GM12864 (cell line): ENCODE results near the gene FBXO41.

Experiments used
- DNase-seq: peaks from one replicate; pipeline ENCODE4 v3.0.0-alpha.2; 2011; ENCODE audit warnings: low read depth
- H3K4me3 ChIP-seq: 2 replicates; pipeline ENCODE4 v1.5.1; 2011; ENCODE audit warnings: mild to moderate bottlenecking, low read depth, low read length, control low read depth
- TF ChIP-seq, protein P1 (sequence below): IDR thresholded peaks from 2 replicates; pipeline ENCODE4 v1.5.1; 2011; ENCODE audit warnings: low read depth, mild to moderate bottlenecking, moderate library complexity, low read length, control low read depth, inconsistent platforms; ENCODE audit errors: missing control alignments

FBXO41 gene

DNA sequence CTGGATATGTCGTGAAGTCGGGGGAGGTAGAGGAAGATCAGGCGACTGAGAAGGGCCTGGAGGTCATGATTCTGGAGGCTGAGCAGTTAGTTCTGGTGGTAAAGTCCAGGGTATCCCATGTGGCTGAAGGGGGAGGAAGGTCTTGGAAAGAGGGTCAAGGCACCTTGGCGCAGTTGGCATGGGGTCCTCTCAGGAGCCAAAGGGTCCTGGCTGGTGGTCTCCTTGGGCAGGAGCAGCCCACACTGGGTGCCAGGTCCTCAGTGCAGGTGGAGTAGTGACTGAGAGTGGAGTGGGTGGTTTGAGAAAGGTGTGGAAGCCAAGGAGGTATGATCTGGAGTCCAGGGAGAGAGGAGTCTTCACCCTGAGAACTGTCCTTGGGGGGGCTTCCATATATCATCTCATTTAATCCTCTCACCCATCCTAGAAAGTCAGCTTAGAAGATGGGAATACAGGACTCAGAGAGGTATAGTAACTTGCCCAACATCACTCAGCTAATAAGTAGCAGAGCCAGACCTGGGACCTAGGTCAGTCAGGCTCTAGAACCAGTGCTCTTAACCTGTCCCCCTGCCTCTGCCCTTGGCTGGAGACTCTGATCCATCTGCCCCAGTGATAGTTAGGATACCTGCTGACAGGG is 24.5 kb downstream of the FBXO41 start:
- TF ChIP-seq, protein P1, sequence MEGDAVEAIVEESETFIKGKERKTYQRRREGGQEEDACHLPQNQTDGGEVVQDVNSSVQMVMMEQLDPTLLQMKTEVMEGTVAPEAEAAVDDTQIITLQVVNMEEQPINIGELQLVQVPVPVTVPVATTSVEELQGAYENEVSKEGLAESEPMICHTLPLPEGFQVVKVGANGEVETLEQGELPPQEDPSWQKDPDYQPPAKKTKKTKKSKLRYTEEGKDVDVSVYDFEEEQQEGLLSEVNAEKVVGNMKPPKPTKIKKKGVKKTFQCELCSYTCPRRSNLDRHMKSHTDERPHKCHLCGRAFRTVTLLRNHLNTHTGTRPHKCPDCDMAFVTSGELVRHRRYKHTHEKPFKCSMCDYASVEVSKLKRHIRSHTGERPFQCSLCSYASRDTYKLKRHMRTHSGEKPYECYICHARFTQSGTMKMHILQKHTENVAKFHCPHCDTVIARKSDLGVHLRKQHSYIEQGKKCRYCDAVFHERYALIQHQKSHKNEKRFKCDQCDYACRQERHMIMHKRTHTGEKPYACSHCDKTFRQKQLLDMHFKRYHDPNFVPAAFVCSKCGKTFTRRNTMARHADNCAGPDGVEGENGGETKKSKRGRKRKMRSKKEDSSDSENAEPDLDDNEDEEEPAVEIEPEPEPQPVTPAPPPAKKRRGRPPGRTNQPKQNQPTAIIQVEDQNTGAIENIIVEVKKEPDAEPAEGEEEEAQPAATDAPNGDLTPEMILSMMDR, result no peak
- no peak overlapping the region for H3K4me3 ChIP-seq
- no peak for DNase-seq

DNA sequence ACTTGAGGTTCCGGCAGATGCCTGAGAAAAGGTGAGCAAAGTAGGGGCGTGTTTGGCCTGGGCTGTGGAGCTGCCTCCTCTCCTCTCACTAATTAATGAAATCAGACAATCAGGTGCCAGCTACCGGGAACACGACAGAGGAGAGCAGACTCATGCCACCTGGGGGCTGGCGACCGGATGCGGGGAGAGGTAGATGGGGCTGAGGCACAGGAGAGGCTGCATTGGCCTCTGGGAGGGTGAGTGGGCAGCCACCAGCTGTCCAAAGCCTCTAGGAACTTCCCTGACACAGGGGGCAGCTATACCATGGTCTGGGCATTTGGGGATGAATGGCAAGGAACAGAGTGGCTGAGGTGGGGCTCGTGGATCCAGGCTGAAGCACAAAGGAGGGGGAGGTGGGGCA is 25.0 kb downstream of the FBXO41 start:
- TF ChIP-seq, protein P1, result no peak
- DNase-seq, result no peak
- H3K4me3 ChIP-seq, result no peak overlapping the region

DNA sequence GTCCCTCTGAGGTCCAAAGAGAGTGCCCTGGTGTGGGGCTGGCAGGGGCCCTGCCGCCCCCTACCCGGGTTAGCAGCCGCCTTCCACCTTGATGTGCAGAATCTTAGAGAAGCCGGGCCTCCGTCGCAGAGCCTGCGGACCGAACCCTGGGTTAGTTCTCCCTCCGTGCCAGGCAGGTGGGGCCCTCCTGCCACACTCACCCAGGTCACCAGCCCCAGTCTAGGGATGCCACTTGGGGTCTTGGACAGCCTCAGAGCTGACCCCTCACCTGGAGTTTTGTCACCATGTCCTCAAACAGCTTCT is 25.4 kb downstream of the FBXO41 start:
- TF ChIP-seq, protein P1, result no peak
- no peak overlapping the region for H3K4me3 ChIP-seq
- DNase-seq, result no peak

DNA sequence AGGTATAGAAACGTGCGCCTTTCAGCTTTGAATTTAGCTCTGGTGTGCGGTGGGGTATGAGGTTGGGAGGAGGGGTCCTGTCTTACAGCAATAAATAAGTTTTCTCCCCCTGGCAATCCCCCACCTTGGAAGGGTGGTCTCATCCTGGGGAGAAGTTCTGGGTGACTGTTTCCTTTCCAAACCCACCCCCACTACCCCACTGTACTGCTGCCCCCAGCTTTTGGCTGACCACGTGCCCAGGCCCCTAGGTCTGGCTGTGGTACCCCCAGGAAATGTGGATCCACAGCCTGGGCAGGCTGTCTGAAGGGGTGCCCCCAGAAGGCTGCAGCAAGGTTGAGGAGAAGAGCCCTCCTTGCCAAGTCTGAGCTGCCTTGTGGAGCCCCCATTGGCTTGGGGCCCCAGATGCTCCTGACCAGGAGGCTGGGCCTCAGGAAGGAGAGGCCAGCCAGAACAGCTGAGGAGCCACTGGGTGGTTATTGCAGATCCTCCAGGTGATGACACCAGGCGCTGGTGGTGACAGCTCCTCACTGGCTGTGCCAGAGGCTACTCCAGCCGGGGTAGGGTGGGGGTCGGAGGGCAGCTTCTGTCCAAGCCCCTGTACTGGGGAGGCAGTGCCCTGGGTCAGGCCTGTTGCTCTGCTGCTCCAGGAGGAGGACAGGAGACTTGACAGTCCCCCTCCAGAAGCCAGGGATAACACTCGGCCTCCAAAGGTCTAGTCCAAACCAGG is 25.9 kb downstream of the FBXO41 start:
- no peak overlapping the region for H3K4me3 ChIP-seq
- TF ChIP-seq, protein P1, result no peak
- DNase-seq, result no peak

DNA sequence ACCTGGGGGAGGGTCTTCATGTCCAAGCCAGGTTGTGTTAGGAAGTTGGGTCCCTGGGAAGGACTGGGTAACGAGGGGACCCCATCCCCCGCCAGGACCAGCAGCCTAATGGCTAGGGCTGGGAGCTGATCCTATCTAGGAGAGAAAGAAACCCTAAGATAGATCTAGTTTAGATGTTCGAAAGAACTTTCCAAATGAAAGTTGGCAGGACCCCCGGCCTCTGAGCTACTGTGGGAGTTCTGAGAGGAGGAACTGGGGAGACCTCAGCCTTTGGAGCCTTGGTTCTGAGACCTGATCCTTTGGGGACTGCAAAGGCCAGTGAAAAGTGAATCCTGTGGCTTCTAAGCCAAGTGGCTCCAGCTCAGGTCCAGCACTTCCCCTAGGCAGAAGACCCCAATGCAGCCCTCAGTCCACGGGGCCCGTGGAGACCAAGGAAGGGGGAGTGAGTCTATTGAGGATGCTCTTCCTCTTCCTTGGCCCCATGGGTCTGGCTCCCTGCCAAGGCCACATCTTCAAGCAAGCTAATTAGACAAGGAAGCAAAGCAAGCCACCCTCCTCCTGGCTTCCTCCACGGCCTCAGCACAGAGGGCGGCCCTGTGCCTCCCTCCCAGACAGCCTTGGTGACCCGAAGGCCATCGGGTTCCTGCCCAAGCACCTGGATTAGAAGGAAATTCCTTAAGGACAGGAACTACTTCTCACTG is 26.7 kb downstream of the FBXO41 start:
- TF ChIP-seq, protein P1, result no peak
- DNase-seq, result no peak
- H3K4me3 ChIP-seq, result no peak overlapping the region

DNA sequence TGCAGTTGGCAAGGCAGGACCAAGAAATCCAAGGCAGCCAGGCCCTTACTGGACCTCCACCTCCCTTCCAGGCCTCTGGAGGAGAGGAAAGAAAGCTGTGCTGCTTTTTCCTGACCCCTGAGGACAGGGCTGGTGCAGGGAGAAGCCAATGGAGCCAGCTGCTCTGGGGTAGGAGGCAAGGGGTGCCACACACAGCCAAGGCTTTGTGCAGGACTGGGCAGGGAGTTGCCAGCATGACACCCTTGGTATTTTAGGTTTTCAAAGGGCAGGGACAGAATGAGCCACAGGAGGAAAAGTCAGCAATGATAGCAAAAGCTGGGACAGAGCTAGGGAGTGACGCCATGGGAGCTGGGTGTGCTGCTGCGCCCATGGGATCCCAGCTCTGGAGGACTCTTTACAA is 27.3 kb downstream of the FBXO41 start:
- H3K4me3 ChIP-seq, result no peak overlapping the region
- TF ChIP-seq, protein P1, result no peak
- no peak for DNase-seq
